Prostate gland (tissue), 2 donors: Measurements from ENCODE around the gene HMX1. TPM values are rescaled to one million over a fixed set of nuclear protein-coding genes. Genes with fewer than 3 reads are reported as not detected.

Experiments used
- DNase-seq: peaks from one replicate; pipeline ENCODE4 v3.0.0-alpha.2; 2019; ENCODE audit warnings: low spot score
- H3K27ac ChIP-seq, 2 donors: fragments of 200-600 bp; sonication (generic); 2 replicates each; pipeline ENCODE4 v1.5.1; 2017 to 2019
- H3K27me3 ChIP-seq: fragments of 200-600 bp; sonication (generic); replicated peaks from 2 replicates; pipeline ENCODE4 v1.5.1; 2019; ENCODE audit not compliant: insufficient read depth
- H3K36me3 ChIP-seq, 2 donors: fragments of 200-600 bp; sonication (generic); 1 replicate in 1 of 2; 2 replicates in 1 of 2; pipeline versions ENCODE4 v1.5.1 to v1.8.1; 2017 to 2019
- H3K4me1 ChIP-seq: fragments of 200-600 bp; sonication (generic); replicated peaks from 2 replicates; pipeline ENCODE4 v1.5.1; 2019
- H3K4me3 ChIP-seq, 2 donors: fragments of 200-600 bp; sonication (generic); 2 replicates each; pipeline ENCODE4 v1.5.1; 2017 to 2019
- H3K9me3 ChIP-seq: fragments of 200-600 bp; sonication (generic); 2 replicates; pipeline ENCODE4 v1.5.1; 2017
- CTCF ChIP-seq, 4 experiments: fragments of 200-600 bp in 2 of 4; fragments of 450-650 bp in 2 of 4; sonication (generic) in 2 of 4; IDR thresholded peaks; 1 replicate in 3 of 4; 2 replicates in 1 of 4; pipeline ENCODE4 v1.5.1; 2016 to 2019; ENCODE audit warnings: antibody characterized with exemption in 4 of 4, mild to moderate bottlenecking in 2 of 4, moderate library complexity in 2 of 4
- POLR2A ChIP-seq: fragments of 450-650 bp; IDR thresholded peaks from one replicate; pipeline ENCODE4 v1.6.1; 2016; ENCODE audit warnings: antibody characterized with exemption, mild to moderate bottlenecking
- POLR2AphosphoS5 ChIP-seq: sonication (generic); formaldehyde crosslinking; IDR thresholded peaks from one replicate; pipeline ENCODE4 v1.6.1; 2017; ENCODE audit warnings: antibody characterized with exemption
- WGBS: methylation state at CpG from one replicate; pipeline ENCODE4 v1.1.5; 2018; 5-methylcytosine and 5-hydroxymethylcytosine counted together
- intact Hi-C: fragments of 100-400 bp; cut with DNase I; formaldehyde crosslinking; loops from one replicate; pipeline ENCODE4 v1.14.2; 2022
- total RNA-seq, 2 donors: library from RNA; depleted of rRNA; stranded (reverse); fragments of >200 nt; gene quantifications; one replicate each; pipeline ENCODE4 v1.1.0, GENCODE V29; 2016

Gene HMX1
- total RNA-seq, 2 donors from 2014 or later: 5.3 TPM; not detected in 1

DNA sequence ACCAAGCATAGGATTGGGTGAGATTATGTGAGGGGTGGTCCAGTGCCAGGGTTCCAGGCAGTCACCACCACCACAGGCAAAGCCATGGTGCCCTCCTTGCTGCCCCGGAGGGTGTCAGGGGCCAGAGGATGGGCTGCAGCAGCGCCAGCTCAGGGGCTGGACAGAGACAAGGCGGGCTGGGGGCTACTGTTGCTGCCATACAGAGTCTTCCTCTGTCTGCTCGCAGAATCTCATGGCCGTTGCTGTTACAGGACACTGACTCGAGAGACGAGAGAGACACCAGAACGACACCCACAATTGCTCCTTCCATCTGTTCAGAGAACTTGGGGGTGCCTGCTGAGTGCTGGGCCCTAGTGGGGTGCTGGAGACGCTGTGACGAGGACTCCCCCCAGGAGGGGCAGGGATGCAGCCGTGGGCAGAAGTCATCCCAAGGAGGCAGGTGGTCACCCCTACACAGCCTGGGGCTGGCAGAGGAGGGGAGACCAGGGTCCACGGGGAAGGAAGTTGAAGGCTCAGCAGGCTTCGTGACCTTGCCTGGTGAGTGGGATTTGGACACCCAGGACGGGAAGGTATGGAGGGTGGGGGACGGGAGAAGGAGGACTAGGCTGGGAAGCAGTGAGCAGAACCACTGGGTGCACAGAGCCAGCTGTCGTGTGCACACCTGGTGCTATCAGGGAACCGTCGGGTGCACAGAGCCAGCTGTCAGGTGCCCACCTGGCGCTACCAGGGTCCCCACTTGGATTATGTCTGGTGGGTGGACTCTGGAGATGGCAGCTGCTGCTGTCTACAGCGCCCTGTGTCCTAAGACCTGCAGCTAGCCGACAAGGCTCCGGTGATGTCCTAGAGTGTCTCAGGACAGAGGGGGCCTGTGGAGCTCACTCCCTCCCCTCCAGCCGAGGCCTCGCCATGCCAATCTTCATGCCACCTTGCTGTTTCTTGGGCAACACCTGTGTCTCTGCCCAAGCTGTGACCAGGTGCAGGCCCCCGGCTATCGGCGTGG, 43.9 kb upstream of the HMX1 start:
- peak; percentile 2 for DNase-seq
- Histone ChIP-seq H3K27me3 (peaks cover 5% of the 10 kb centered on the region), H3K4me3 (no peak overlapping the region), H3K4me1 (no peaks in the 10 kb centered on the region), H3K9me3 (no peaks in the 10 kb centered on the region), H3K27ac (no peak overlapping the region), H3K36me3 (no peaks in the 10 kb centered on the region)
- no peak for TF ChIP-seq POLR2AphosphoS5
- TF ChIP-seq CTCF (IDR thresholded peaks at IDR 0.05): no peak
- no peak for TF ChIP-seq POLR2A
- 83% methylated on average over 27 of the region's 27 CpGs for WGBS
- intact Hi-C loops: loop anchor here (10.0 kb wide), 1 partner anchor 311 kb away; no protein-coding TSS in a partner anchor

DNA sequence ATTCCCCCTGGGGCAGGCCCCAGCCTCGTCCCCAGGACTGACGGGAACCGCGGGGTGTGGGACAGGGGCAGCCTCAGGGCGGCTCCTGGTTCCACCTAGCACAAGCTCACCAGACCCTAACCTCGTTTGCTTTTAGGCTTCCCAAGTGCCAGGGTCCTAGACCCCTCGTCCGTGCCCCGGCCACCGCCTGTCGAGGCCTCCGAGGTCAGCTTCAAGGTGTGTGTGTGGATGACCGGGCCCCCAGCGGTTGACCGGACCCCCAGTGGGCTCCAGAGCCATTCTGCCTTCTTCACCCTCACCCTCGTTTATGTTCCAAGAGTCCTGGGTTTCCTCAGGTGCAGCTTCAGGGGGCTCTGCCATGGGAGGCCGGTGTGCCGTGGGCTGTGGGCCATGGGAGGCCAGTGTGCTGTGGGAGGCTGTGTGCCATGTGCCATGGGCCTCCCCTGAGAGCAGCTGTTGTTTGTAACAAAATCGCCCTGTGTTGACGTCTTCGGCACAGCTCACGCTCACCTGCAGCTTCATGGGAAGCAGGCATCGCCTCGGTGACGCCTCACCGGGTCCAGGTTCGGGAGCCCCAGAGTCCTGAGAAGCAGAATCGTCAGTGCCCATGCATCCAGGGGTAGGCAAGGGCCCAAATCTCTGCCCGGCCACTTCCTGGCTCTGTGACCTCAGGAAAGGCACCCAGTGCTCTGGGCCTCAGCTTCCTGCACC, 43.0 kb upstream of the HMX1 start:
- no peak overlapping the region for H3K27ac ChIP-seq
- H3K4me1 ChIP-seq: no peaks in the 10 kb centered on the region
- no peaks in the 10 kb centered on the region for H3K36me3 ChIP-seq
- TF ChIP-seq POLR2A (no peak), CTCF (IDR thresholded peaks at IDR 0.05) (no peak), POLR2AphosphoS5 (no peak)
- intact Hi-C loops: loop anchor here (10.0 kb wide), 1 partner anchor 310 kb away; no protein-coding TSS in a partner anchor
- WGBS: 87% methylated on average over 29 of the region's 29 CpGs
- H3K27me3 ChIP-seq: peaks cover 5% of the 10 kb centered on the region
- H3K9me3 ChIP-seq: no peaks in the 10 kb centered on the region
- DNase-seq: peak; percentile 3
- H3K4me3 ChIP-seq: no peak overlapping the region

DNA sequence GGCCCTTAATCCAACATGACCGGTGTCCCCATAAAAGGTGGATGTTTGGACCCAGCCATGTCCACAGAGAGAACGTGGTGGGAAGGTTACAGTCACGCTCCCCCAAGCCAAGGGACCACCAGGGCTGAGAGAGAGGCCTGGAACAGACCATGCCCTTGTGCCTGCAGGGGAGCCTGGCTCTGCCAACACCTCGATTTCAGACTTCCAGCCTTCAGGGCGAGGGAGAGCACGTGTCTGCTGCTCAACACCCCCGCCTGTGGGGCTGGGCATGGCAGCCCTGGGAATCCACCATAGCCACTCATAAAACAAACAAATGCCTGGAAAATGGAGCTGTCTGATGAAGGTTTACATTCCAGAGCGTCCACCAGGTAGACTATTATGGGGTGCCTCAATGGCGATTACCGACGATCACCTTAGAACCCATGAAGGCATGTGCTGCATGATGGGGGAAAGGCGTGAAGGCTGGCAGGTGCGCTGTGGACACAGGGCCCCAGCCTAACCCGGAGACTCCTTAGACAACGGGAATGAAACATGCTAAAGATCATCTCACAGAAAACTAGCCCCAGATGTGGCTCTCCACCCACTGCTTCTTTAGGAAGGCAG, 42.3 kb upstream of the HMX1 start:
- WGBS: 72% methylated on average over 15 of the region's 15 CpGs
- intact Hi-C loops: loop anchor here (10.0 kb wide), 1 partner anchor 309 kb away; no protein-coding TSS in a partner anchor

More for the DNA sequence above, 42.3 kb upstream of the HMX1 start:
- no peak for DNase-seq
- Histone ChIP-seq H3K27ac (no peak overlapping the region), H3K4me1 (no peaks in the 10 kb centered on the region), H3K36me3 (no peaks in the 10 kb centered on the region), H3K27me3 (peaks cover 5% of the 10 kb centered on the region), H3K9me3 (no peaks in the 10 kb centered on the region), H3K4me3 (no peak overlapping the region)
- TF ChIP-seq POLR2AphosphoS5: no peak
- no peak for TF ChIP-seq POLR2A
- TF ChIP-seq CTCF (IDR thresholded peaks at IDR 0.05): no peak
